GM12865 (cell line): ENCODE measurements around the gene PPTC7.
"Not testable (repeated sequence)": the region's sequence is repeated elsewhere in the genome, so short reads cannot be mapped to it uniquely, and the experiment has no call there.

Experiments
- DNase-seq: peaks from one replicate; pipeline ENCODE4 v3.0.0; 2010; ENCODE audit warnings: low read depth
- H3K4me3 ChIP-seq: 2 replicates; pipeline ENCODE4 v1.5.1; 2011; ENCODE audit warnings: mild to moderate bottlenecking, low read depth, low read length, control low read depth
- TF ChIP-seq, protein P1 (sequence below): IDR thresholded peaks from 2 replicates; pipeline ENCODE4 v1.5.1; 2011; ENCODE audit warnings: low read length, control low read depth, low read depth, inconsistent platforms; ENCODE audit not compliant: insufficient read depth; ENCODE audit errors: missing control alignments

The PPTC7 gene

DNA sequence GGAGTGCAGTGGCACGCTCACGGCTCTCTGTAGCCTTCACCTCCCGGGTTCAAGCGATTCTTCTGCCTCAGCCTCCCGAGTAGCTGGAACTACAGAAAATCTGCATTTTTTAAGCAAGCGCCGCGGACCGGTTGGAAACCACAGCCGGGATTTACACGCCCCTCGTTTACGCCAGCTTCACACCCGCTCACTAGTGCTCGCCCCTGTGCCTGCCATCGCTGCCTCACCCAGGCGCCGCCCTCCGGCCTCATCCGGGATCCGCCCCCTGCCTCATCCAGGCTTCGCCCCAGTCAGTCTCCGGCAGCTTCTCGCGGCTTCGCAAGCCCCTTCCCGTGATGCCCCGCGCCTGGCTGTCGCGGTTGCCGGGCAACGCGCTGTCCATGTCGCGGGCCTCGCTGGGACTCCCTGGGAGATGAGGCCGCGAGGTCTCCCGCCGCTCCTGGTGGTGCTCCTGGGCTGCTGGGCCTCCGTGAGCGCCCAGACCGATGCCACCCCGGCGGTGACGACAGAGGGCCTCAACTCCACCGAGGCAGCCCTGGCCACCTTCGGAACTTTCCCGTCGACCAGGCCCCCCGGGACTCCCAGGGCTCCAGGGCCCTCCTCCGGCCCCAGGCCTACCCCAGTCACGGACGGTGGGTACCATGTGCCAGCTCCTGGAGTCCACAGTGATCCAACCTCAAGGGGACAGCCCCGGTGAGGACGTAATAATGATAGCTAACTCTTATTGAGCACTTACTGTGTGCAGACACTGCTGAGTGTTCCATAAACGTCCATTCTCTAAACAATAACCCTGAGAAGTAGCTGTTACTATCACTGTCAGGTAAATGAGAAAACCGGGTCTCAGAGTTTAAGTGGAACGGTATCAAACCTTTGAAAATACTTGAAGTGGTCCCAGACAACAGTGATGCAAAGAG lies 30.9 kb upstream of the PPTC7 start, which contains the start of gene TCTN1:
Gene TCTN1, plus strand, starts transcription at position 359 of the 914 bp plus-strand sequence. Its CDS starts 54 bp downstream, at position 413.
- peak within 1 kb of the TSS; percentile 76 for H3K4me3 ChIP-seq
- TF ChIP-seq, protein P1, sequence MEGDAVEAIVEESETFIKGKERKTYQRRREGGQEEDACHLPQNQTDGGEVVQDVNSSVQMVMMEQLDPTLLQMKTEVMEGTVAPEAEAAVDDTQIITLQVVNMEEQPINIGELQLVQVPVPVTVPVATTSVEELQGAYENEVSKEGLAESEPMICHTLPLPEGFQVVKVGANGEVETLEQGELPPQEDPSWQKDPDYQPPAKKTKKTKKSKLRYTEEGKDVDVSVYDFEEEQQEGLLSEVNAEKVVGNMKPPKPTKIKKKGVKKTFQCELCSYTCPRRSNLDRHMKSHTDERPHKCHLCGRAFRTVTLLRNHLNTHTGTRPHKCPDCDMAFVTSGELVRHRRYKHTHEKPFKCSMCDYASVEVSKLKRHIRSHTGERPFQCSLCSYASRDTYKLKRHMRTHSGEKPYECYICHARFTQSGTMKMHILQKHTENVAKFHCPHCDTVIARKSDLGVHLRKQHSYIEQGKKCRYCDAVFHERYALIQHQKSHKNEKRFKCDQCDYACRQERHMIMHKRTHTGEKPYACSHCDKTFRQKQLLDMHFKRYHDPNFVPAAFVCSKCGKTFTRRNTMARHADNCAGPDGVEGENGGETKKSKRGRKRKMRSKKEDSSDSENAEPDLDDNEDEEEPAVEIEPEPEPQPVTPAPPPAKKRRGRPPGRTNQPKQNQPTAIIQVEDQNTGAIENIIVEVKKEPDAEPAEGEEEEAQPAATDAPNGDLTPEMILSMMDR: no peak
- DNase-seq: peak; percentile 97

GRCh38 chr12:110613071-110613770 lies 30.1 kb upstream of the PPTC7 start:
- peak overlapping the region; percentile 76 for H3K4me3 ChIP-seq
- TF ChIP-seq, protein P1: no peak
- no peak for DNase-seq

GRCh38 chr12:110606253-110606611 lies 23.1 kb upstream of the PPTC7 start:
- H3K4me3 ChIP-seq: peak overlapping the region; percentile 70
- peak; percentile 65 for DNase-seq
- TF ChIP-seq, protein P1: no peak

- TF ChIP-seq, protein P1: peak; percentile 63
- peak; percentile 77 for DNase-seq
Observed at GRCh38 chr12:110602085-110602814, 19.1 kb upstream of the PPTC7 start.

GRCh38 chr12:110600254-110600653 lies 17.1 kb upstream of the PPTC7 start:
- DNase-seq: peak; percentile 74
- TF ChIP-seq, protein P1: peak; percentile 24
- H3K4me3 ChIP-seq: no peak overlapping the region

More at GRCh38 chr12:110602085-110602814, 19.1 kb upstream of the PPTC7 start:
- not testable (repeated sequence) for H3K4me3 ChIP-seq

DNA sequence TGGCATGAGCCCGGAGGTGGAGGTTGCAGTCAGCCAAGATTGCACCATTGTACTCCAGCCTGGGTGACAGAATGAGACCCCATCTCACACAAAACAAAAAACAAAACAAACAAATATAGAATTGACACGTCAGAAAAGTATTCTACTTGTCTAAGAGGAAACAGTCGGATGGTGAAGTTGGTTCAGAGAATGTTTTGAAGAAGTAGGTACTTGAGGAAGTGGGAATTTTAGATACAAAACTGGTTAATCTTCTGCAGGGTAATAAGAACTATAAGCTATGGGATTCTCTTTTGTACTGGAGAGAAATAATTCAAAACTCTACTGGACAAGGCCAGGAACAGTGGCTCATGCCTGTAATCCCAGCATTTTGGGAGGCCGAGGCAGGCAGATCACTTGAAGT lies 16.2 kb upstream of the PPTC7 start:
- TF ChIP-seq, protein P1: no peak
- H3K4me3 ChIP-seq: no peak overlapping the region
- no peak for DNase-seq
